ENCODE measurements around the gene CNTN6. TPM values are rescaled to one million over a fixed set of nuclear protein-coding genes. Genes with fewer than 3 reads are reported as not detected.

CNTN6 gene
- total RNA-seq, 4 donors from 2014 or later, result not detected

DNA sequence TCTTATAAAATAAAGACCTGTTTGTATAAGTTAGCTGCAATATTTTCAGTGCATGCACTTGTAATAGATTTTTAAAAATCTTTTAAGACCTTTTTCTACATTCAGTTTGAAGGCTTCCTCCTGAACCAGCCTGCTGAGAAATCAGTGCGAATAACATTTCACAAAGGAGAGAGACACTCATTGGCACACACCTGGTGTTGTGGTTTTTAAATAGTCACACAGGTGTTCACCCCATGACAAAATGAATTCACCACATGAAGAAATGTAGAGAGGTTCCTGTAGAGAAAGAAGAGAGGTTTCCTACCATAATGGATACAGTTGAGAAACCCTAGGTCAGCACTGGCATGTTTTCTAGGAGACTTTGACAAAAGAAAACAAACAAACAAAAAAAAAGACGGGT lies 237.3 kb downstream of the CNTN6 start:
- H3K27me3 ChIP-seq, result no peaks in the 10 kb centered on the region
- no peaks in the 10 kb centered on the region for H3K4me1 ChIP-seq
- H3K4me3 ChIP-seq, result no peak overlapping the region
- in situ Hi-C loops (cut with MboI; ENCODE audit: low pct_ligation_motif_present in 1 of 4, low pct_unique_long_range_greater_than_20kb in 1 of 4, low sequenced_read_pairs in 3 of 4), result no loop called here
- H3K9me3 ChIP-seq, result no peaks in the 10 kb centered on the region
- 75 to 80% methylated on average over 1 to 2 of the region's 2 CpGs for WGBS, 2 donors (ENCODE audit: low coverage in 1 of 2)
- H3K36me3 ChIP-seq, result no peaks in the 10 kb centered on the region
- intact Hi-C loops (cut with DNase I; ENCODE audit: low total_unique reads), result no loop called here
- no peak for DNase-seq
- no peak for TF ChIP-seq POLR2A (IDR thresholded peaks at IDR 0.05)
- TF ChIP-seq EP300 (IDR thresholded peaks at IDR 0.05; ENCODE audit: low read depth), result no peak
- TF ChIP-seq, protein P1, sequence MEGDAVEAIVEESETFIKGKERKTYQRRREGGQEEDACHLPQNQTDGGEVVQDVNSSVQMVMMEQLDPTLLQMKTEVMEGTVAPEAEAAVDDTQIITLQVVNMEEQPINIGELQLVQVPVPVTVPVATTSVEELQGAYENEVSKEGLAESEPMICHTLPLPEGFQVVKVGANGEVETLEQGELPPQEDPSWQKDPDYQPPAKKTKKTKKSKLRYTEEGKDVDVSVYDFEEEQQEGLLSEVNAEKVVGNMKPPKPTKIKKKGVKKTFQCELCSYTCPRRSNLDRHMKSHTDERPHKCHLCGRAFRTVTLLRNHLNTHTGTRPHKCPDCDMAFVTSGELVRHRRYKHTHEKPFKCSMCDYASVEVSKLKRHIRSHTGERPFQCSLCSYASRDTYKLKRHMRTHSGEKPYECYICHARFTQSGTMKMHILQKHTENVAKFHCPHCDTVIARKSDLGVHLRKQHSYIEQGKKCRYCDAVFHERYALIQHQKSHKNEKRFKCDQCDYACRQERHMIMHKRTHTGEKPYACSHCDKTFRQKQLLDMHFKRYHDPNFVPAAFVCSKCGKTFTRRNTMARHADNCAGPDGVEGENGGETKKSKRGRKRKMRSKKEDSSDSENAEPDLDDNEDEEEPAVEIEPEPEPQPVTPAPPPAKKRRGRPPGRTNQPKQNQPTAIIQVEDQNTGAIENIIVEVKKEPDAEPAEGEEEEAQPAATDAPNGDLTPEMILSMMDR (IDR thresholded peaks at IDR 0.05), result no peak
- H3K27ac ChIP-seq, result no peak overlapping the region

DNA sequence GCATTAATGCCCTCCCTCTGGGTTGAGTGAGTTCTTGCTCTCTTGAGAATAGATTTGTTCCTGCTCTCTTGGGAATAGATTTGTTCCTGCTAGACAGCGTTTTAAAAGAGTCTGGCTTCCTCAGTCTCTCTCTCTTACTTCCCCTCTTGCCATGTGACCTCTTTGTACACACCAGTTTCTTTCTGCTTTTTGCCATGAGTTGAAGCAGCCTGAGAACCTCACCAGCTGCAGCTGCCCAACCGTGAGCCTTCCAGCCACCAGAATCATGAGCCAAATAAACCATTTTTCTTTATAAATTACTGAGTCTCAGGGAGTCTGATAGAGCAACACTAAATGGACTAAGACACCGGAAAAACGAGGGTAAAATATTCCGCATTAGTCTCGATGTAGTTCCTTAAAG lies 253.6 kb downstream of the CNTN6 start:
- Histone ChIP-seq H3K36me3 (no peaks in the 10 kb centered on the region), H3K27ac (no peak overlapping the region), H3K4me3 (no peak overlapping the region), H3K4me1 (no peaks in the 10 kb centered on the region), H3K27me3 (no peaks in the 10 kb centered on the region), H3K9me3 (no peaks in the 10 kb centered on the region)
- no peak for TF ChIP-seq EP300 (IDR thresholded peaks at IDR 0.05; ENCODE audit: low read depth)
- TF ChIP-seq, protein P1 (IDR thresholded peaks at IDR 0.05), result no peak
- TF ChIP-seq POLR2AphosphoS5 (IDR thresholded peaks at IDR 0.05), result no peak
- no peak for TF ChIP-seq POLR2A (IDR thresholded peaks at IDR 0.05)
- intact Hi-C loops (cut with DNase I; ENCODE audit: low total_unique reads) (no loop called here), in situ Hi-C loops (cut with MboI; ENCODE audit: low pct_ligation_motif_present in 1 of 4, low pct_unique_long_range_greater_than_20kb in 1 of 4, low sequenced_read_pairs in 3 of 4) (no loop called here)
- no peak for DNase-seq
- WGBS, 2 donors (ENCODE audit: low coverage in 1 of 2), result 74 to 79% methylated on average over 6 of the region's 6 CpGs

DNA sequence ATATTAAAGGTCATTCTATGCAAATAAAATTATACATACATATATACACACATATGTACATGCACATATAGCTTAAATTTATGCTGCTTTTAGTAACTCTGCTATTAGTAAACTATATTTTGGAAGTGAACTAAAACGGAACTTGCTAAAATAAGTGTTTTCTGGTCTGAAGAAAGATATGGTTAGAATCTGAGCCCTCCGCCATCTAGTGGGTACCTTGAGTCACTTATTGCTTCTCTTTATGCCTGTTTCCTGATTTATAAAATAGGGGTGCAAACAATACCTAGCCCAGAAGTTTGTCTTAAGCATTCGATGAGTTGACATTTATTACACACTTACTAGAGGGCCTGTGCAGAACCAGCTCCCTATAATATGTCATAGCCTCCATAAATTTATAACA lies 255.7 kb downstream of the CNTN6 start:
- no peak for DNase-seq
- no peaks in the 10 kb centered on the region for H3K36me3 ChIP-seq
- WGBS, 2 donors (ENCODE audit: low coverage in 1 of 2), result 62 to 87% methylated on average over 3 of the region's 3 CpGs
- in situ Hi-C loops (cut with MboI; ENCODE audit: low pct_ligation_motif_present in 1 of 4, low pct_unique_long_range_greater_than_20kb in 1 of 4, low sequenced_read_pairs in 3 of 4) (no loop called here), intact Hi-C loops (cut with DNase I; ENCODE audit: low total_unique reads) (no loop called here)
- TF ChIP-seq EP300 (IDR thresholded peaks at IDR 0.05; ENCODE audit: low read depth) (no peak), POLR2AphosphoS5 (IDR thresholded peaks at IDR 0.05) (no peak), POLR2A (IDR thresholded peaks at IDR 0.05) (no peak)
- TF ChIP-seq, protein P1 (IDR thresholded peaks at IDR 0.05), result no peak
- no peak overlapping the region for H3K4me3 ChIP-seq
- H3K27me3 ChIP-seq, result no peaks in the 10 kb centered on the region
- no peaks in the 10 kb centered on the region for H3K9me3 ChIP-seq
- no peak overlapping the region for H3K27ac ChIP-seq
- H3K4me1 ChIP-seq, result no peaks in the 10 kb centered on the region

DNA sequence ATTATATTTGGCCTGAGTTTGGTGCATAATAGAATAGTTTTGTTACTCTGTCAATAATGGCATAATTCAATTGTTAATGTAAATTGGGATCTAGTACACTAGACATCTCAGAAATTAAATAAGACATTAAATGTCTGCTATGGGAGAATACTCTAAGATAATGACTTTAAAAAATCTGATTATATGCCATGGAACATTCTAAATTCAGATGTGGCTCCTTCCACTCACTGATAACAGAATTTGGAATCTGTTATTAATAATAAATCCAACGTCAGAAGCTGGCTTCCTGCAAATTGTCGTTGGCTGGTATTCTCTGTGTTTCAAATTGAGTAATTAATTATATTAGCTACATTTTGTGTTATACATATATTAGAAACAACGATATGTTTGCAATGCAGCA lies 258.1 kb downstream of the CNTN6 start:
- intact Hi-C loops (cut with DNase I; ENCODE audit: low total_unique reads), result no loop called here
- Histone ChIP-seq H3K4me3 (no peak overlapping the region), H3K27me3 (no peaks in the 10 kb centered on the region), H3K9me3 (no peaks in the 10 kb centered on the region), H3K4me1 (no peaks in the 10 kb centered on the region), H3K36me3 (no peaks in the 10 kb centered on the region), H3K27ac (no peak overlapping the region)
- WGBS, 2 donors (ENCODE audit: low coverage in 1 of 2), result 77 to 83% methylated on average over 3 of the region's 3 CpGs
- TF ChIP-seq, protein P1 (IDR thresholded peaks at IDR 0.05), result no peak
- TF ChIP-seq POLR2AphosphoS5 (IDR thresholded peaks at IDR 0.05) (no peak), POLR2A (IDR thresholded peaks at IDR 0.05) (no peak), EP300 (IDR thresholded peaks at IDR 0.05; ENCODE audit: low read depth) (no peak)
- DNase-seq, result no peak
- in situ Hi-C loops (cut with MboI; ENCODE audit: low pct_ligation_motif_present in 1 of 4, low pct_unique_long_range_greater_than_20kb in 1 of 4, low sequenced_read_pairs in 3 of 4), result no loop called here

All from transverse colon (tissue), 4 donors.